K562 treated with DMSO at 1 percent for 48 hours (cell line): ENCODE measurements around the gene KLRC3. TPM values are rescaled to one million over a fixed set of nuclear protein-coding genes. Genes with fewer than 3 reads are reported as not detected.

Source experiments
- total RNA-seq: library from RNA; unstranded; fragments of 300-600 nt; gene quantifications from 2 replicates; pipeline ENCODE4 v1.2.3, GENCODE V29; 2022; ENCODE audit warnings: low replicate concordance; ENCODE audit errors: extremely low read depth

The KLRC3 gene
- total RNA-seq: not detected in 2 replicates

DNA sequence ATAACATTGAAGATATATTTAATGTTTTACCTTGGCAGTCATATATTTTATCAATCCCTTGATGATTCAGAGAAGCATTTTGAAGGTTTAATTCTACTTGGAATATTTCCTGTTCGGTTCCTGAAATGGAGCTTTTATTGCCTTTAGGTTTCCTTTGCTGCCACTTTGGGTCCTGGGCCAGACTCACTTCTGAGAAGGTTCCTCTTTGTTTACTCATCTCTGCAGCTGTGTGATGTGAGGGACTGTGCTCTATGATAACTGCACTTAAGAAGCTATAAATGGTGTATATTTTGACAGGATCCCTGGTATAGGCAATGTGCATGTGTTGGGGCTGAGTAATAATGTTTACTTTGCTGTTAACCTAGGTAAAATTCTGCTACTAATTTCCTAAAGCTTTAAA, at the start of gene KLRC3:
Gene KLRC3, minus strand, starts transcription at position 262 of the 400 bp plus-strand sequence. Its CDS starts 45 bp downstream, at position 217.

DNA sequence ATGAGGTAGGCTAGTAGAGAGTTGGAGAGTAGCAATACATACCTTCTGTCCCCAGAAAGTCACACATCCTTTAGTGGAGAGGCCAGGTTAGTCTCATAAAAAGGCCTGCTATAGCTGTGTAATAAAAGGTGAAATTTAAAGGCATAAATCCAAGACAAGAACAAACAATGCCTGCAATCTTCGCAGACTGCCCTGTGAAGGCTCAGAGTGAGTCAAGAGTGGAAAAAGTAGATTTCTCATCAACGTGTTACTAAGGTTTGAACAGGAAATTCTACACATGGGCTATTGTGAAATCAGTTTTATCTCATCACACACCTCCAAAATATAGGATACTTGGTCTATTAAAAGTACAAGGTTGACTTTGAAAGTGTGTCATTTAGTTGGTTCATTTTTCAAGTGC, 32.8 kb upstream of the KLRC3 start, which contains the start of gene KLRC1:
Gene KLRC1, minus strand, starts transcription at position 222 of the 400 bp plus-strand sequence. CDS start 2,221 bp downstream, outside the sequence.

DNA sequence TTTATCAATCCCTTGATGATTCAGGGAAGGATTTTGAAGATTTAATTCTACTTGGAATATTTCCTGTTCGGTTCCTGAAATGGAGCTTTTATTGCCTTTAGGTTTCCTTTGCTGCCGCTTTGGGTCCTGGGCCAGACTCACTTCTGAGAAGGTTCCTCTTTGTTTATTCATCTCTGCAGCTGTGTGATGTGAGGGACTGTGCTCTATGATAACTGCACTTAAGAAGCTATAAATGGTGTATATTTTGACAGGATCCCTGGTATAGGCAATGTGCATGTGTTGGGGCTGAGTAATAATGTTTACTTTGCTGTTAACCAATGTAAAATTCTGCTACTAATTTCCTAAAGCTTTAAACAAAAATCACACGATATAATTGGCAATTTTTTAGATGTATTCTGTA, 15.4 kb upstream of the KLRC3 start, which contains the start of gene KLRC2:
Gene KLRC2, minus strand, starts transcription at position 195 of the 400 bp plus-strand sequence. Its CDS starts 24 bp downstream, at position 171.

DNA sequence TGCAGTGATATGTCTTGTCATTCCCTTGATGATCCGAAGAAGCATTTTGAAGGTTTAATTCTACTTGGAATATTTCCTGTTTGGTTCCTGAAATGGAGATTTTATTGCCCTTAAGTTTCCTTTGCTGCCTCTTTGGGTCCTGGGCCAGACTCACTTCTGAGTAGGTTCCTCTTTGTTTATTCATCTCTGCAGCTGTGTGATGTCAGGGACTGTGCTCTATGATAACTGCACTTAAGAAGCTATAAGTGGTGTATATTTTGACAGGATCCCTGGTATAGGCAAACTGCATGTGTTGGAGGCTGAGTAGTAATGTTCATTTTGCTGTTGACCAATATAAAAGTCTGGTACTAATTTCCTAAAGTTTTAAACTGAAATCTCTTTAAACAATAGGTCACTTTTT, 11.0 kb downstream of the KLRC3 start, which contains the start of gene KLRC4:
Gene KLRC4, minus strand, starts transcription at position 366 of the 400 bp plus-strand sequence. Its CDS starts 182 bp downstream, at position 184.

DNA sequence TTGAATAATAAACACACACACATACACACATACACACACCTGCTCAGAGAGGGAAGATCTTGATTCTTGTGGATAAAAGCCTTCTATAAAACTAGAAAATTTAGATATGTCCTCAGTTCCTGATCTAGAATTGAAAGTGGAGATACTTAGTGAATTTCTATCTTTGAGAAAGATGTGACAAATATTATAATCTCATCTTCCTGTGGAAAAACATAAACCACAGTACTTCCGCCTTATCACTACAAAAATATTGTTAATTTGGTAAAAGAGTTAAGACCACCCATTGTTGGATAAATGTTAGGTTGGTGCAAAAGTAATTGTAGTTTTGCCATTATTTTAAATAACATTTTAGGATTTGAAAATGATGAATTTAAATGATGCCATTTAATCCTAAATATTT, 30.5 kb downstream of the KLRC3 start, which contains the start of gene KLRK1:
Gene KLRK1, minus strand, starts transcription at position 138 of the 400 bp plus-strand sequence. CDS start 1,231 bp downstream, outside the sequence.

Other genes starting within 250 kb of the KLRC3 start
- gene OLR1, start 248.5 kb downstream of the KLRC3 start, total RNA-seq: not detected in 2 replicates
- gene TMEM52B, start 241.6 kb downstream of the KLRC3 start, total RNA-seq: not detected in 2 replicates
- not detected in 2 replicates for gene GABARAPL1, start 207.7 kb downstream of the KLRC3 start, total RNA-seq
- not detected in 2 replicates for gene KLRD1, start 112.7 kb downstream of the KLRC3 start, total RNA-seq
- not detected in 2 replicates for gene KLRK1, start 30.6 kb downstream of the KLRC3 start, total RNA-seq
- not detected in 2 replicates for gene KLRC4, start 10.8 kb downstream of the KLRC3 start, total RNA-seq
- not detected in 2 replicates for gene KLRC2, start 15.4 kb upstream of the KLRC3 start, total RNA-seq
- not detected in 2 replicates for gene KLRC1, start 32.8 kb upstream of the KLRC3 start, total RNA-seq
- gene EIF2S3B, start 85.3 kb upstream of the KLRC3 start, total RNA-seq: not detected in 2 replicates
- not detected in 2 replicates for gene MAGOHB, start 193.0 kb upstream of the KLRC3 start, total RNA-seq